DND-41 (cell line): ENCODE measurements around the gene KRT8.

Experiments
- ATAC-seq: fragments of 200-7000 bp; cut with Tn5 transposase; 3 replicates; pipeline ENCODE4 v1.9.1; 2021; ENCODE audit warnings: low read depth; ENCODE audit not compliant: insufficient read depth
- DNase-seq: peaks from one replicate; pipeline ENCODE4 v3.0.0-alpha.2; 2020
- H2AFZ ChIP-seq: 2 replicates; pipeline ENCODE4 v1.6.0; 2012; ENCODE audit warnings: low read depth, low read length
- H3K27ac ChIP-seq: 2 replicates; pipeline ENCODE4 v1.5.1; 2012; ENCODE audit warnings: low read length, inconsistent platforms
- H3K27me3 ChIP-seq: fragments of 200-600 bp; sonication (generic); 2 replicates; pipeline ENCODE4 v1.6.0; 2012; ENCODE audit warnings: low read length, mild to moderate bottlenecking, inconsistent platforms; ENCODE audit not compliant: insufficient read depth, poor library complexity
- H3K36me3 ChIP-seq: 2 replicates; pipeline ENCODE4 v1.5.1; 2012; ENCODE audit warnings: low read length, inconsistent platforms; ENCODE audit not compliant: insufficient read depth
- H3K4me1 ChIP-seq: 2 replicates; pipeline ENCODE4 v1.5.1; 2012; ENCODE audit warnings: mild to moderate bottlenecking, low read length; ENCODE audit not compliant: insufficient read depth
- H3K4me2 ChIP-seq: 2 replicates; pipeline ENCODE4 v1.6.0; 2012; ENCODE audit warnings: mild to moderate bottlenecking, moderate library complexity, low read length, inconsistent platforms; ENCODE audit not compliant: insufficient read depth
- H3K4me3 ChIP-seq, 2 experiments: fragments of 200-600 bp in 1 of 2; shearing (Covaris generic) in 1 of 2; 2 replicates each; pipeline ENCODE4 v1.5.1; 2012 to 2016; ENCODE audit warnings: inconsistent platforms in 2 of 2, low read length in 2 of 2, mild to moderate bottlenecking in 2 of 2, low read depth in 1 of 2, moderate library complexity in 1 of 2
- H3K79me2 ChIP-seq: 2 replicates; pipeline ENCODE4 v1.6.0; 2012; ENCODE audit warnings: low read length, inconsistent platforms; ENCODE audit not compliant: insufficient read depth
- H3K9ac ChIP-seq: 2 replicates; pipeline ENCODE4 v1.6.0; 2012; ENCODE audit warnings: low read depth, mild to moderate bottlenecking, inconsistent platforms, low read length, moderate library complexity
- H3K9me3 ChIP-seq: 2 replicates; pipeline ENCODE4 v1.5.1; 2012; ENCODE audit warnings: low read length, moderate library complexity, mild to moderate bottlenecking, inconsistent platforms; ENCODE audit not compliant: insufficient read depth, severe bottlenecking
- H4K20me1 ChIP-seq: 2 replicates; pipeline ENCODE4 v1.6.0; 2012; ENCODE audit warnings: low read length; ENCODE audit not compliant: insufficient read depth
- EZH2 ChIP-seq: IDR thresholded peaks from 3 replicates; pipeline ENCODE4 v1.6.1; 2012; ENCODE audit warnings: borderline replicate concordance, low read depth, mild to moderate bottlenecking, moderate library complexity, low read length, inconsistent platforms; ENCODE audit not compliant: severe bottlenecking
- TF ChIP-seq, protein P1 (sequence below): IDR thresholded peaks from 2 replicates; pipeline ENCODE4 v1.5.1; 2012; ENCODE audit warnings: borderline replicate concordance, low read length, moderate library complexity, mild to moderate bottlenecking; ENCODE audit not compliant: poor library complexity, severe bottlenecking; ENCODE audit errors: extremely low read depth

The KRT8 gene

GRCh38 chr12:52878507-52879393 lies 26.1 kb downstream of the KRT8 start:
- DNase-seq = no peak
- Histone ChIP-seq H3K9ac (no peak overlapping the region), H3K36me3 (no peaks in the 10 kb centered on the region), H2AFZ (no peak overlapping the region), H3K27ac (no peak overlapping the region), H3K9me3 (no peaks in the 10 kb centered on the region), H4K20me1 (no peaks in the 10 kb centered on the region; the same call in none of the 2 replicates), H3K4me2 (no peak overlapping the region), H3K4me3 (no peak overlapping the region), H3K79me2 (no peaks in the 10 kb centered on the region), H3K4me1 (no peaks in the 10 kb centered on the region), H3K27me3 (peaks cover 28% of the 10 kb centered on the region)
- no peak for ATAC-seq
- no peak for TF ChIP-seq EZH2
- TF ChIP-seq, protein P1, sequence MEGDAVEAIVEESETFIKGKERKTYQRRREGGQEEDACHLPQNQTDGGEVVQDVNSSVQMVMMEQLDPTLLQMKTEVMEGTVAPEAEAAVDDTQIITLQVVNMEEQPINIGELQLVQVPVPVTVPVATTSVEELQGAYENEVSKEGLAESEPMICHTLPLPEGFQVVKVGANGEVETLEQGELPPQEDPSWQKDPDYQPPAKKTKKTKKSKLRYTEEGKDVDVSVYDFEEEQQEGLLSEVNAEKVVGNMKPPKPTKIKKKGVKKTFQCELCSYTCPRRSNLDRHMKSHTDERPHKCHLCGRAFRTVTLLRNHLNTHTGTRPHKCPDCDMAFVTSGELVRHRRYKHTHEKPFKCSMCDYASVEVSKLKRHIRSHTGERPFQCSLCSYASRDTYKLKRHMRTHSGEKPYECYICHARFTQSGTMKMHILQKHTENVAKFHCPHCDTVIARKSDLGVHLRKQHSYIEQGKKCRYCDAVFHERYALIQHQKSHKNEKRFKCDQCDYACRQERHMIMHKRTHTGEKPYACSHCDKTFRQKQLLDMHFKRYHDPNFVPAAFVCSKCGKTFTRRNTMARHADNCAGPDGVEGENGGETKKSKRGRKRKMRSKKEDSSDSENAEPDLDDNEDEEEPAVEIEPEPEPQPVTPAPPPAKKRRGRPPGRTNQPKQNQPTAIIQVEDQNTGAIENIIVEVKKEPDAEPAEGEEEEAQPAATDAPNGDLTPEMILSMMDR = no peak

- H3K36me3 ChIP-seq = no peaks in the 10 kb centered on the region
These were observed 27.6 kb downstream of the KRT8 start for GRCh38 chr12:52877242-52877641.

GRCh38 chr12:52876372-52876771 lies 28.5 kb downstream of the KRT8 start:
- Histone ChIP-seq H3K27me3 (peaks cover 40% of the 10 kb centered on the region), H3K36me3 (no peaks in the 10 kb centered on the region), H3K4me3 (no peak overlapping the region), H3K9me3 (no peaks in the 10 kb centered on the region), H4K20me1 (no peaks in the 10 kb centered on the region; the same call in none of the 2 replicates), H3K27ac (no peak overlapping the region), H3K4me1 (no peaks in the 10 kb centered on the region), H2AFZ (no peak overlapping the region), H3K4me2 (no peak overlapping the region), H3K79me2 (no peaks in the 10 kb centered on the region), H3K9ac (no peak overlapping the region)
- no peak for ATAC-seq
- TF ChIP-seq, protein P1 = no peak
- no peak for TF ChIP-seq EZH2
- no peak for DNase-seq

More at GRCh38 chr12:52877242-52877641, 27.6 kb downstream of the KRT8 start:
- TF ChIP-seq, protein P1 = no peak
- no peak for TF ChIP-seq EZH2
- H2AFZ ChIP-seq = no peak overlapping the region
- no peaks in the 10 kb centered on the region for H3K79me2 ChIP-seq
- H3K4me2 ChIP-seq = no peak overlapping the region
- H3K27ac ChIP-seq = no peak overlapping the region
- no peaks in the 10 kb centered on the region; the same call in none of the 2 replicates for H4K20me1 ChIP-seq
- no peaks in the 10 kb centered on the region for H3K4me1 ChIP-seq
- H3K9ac ChIP-seq = no peak overlapping the region
- no peaks in the 10 kb centered on the region for H3K9me3 ChIP-seq
- peaks cover 40% of the 10 kb centered on the region for H3K27me3 ChIP-seq
- DNase-seq = no peak
- ATAC-seq = no peak
- no peak overlapping the region for H3K4me3 ChIP-seq
